IMR-90 (cell line): ENCODE data around the gene RLIM. TPM values are rescaled to one million over a fixed set of nuclear protein-coding genes. Genes with fewer than 3 reads are reported as not detected.

Experiments
- ATAC-seq: fragments of 200-7000 bp; cut with Tn5 transposase; 2 replicates; pipeline ENCODE4 v1.9.1; 2020; ENCODE audit warnings: low read depth, mild to moderate bottlenecking, moderate library complexity
- Bru-seq: library from RNA; stranded (reverse); fragments of 400-500 nt; gene quantifications from one replicate; lab custom pipeline; 2021; lab: Mats Ljungman, UMichigan
- BruChase-seq, 2 experiments: library from RNA; stranded (reverse); fragments of 400-500 nt; gene quantifications; one replicate each; lab custom pipeline; 2021; lab: Mats Ljungman, UMichigan
- BruUV-seq: library from RNA; stranded (reverse); fragments of 400-500 nt; replicated peaks from 2 replicates; lab custom pipeline; 2021; lab: Mats Ljungman, UMichigan
- CTCF ChIA-PET: fragments of 300-600 bp; formaldehyde crosslinking; extraction: SDS; loops from one replicate; lab custom pipeline; 2021; ENCODE audit warnings: antibody characterized with exemption; lab: Yijun Ruan, JAX
- POLR2A ChIA-PET: fragments of 300-600 bp; sonication (Branson Sonifier 250); formaldehyde crosslinking; loops from one replicate; lab custom pipeline; 2022; ENCODE audit warnings: antibody characterized with exemption; ENCODE audit not compliant: unreplicated experiment; lab: Charles Lee
- DNase-seq: peaks from one replicate; pipeline ENCODE4 v3.0.0; 2013
- H2AFZ ChIP-seq: replicated peaks from 2 replicates; pipeline ENCODE3; 2013; ENCODE audit warnings: low read length, mild to moderate bottlenecking; ENCODE audit not compliant: poor library complexity
- H2AK5ac ChIP-seq: 2 replicates; pipeline ENCODE4 v1.6.1; 2013; ENCODE audit warnings: low read depth, low read length, inconsistent platforms
- H2AK9ac ChIP-seq: replicated peaks from 2 replicates; pipeline ENCODE3; 2013; ENCODE audit warnings: mild to moderate bottlenecking, low read depth, low read length, moderate library complexity; ENCODE audit not compliant: poor library complexity
- H2BK120ac ChIP-seq: 2 replicates; pipeline ENCODE4 v1.6.1; 2013; ENCODE audit warnings: low read depth, low read length, inconsistent platforms
- H2BK15ac ChIP-seq: 3 replicates; pipeline ENCODE4 v1.6.1; 2013; ENCODE audit warnings: low read depth, low read length, inconsistent platforms
- H2BK20ac ChIP-seq: 2 replicates; pipeline ENCODE4 v1.6.1; 2013; ENCODE audit warnings: low read depth, mild to moderate bottlenecking, inconsistent platforms, low read length, moderate library complexity
- H2BK5ac ChIP-seq: 2 replicates; pipeline ENCODE4 v1.6.1; 2013; ENCODE audit warnings: mild to moderate bottlenecking, low read depth, low read length, inconsistent platforms; ENCODE audit not compliant: poor library complexity, severe bottlenecking
- H3K14ac ChIP-seq: replicated peaks from 2 replicates; pipeline ENCODE4 v1.6.1; 2013; ENCODE audit warnings: low read depth, low read length, inconsistent platforms
- H3K18ac ChIP-seq: 2 replicates; pipeline ENCODE4 v1.6.1; 2013; ENCODE audit warnings: low read depth, low read length, control low read depth
- H3K23ac ChIP-seq: 2 replicates; pipeline ENCODE4 v1.6.1; 2013; ENCODE audit warnings: low read depth, low read length, inconsistent platforms
- H3K27ac ChIP-seq: 2 replicates; pipeline ENCODE4 v1.5.1; 2013; ENCODE audit warnings: mild to moderate bottlenecking, control low read depth, low read length; ENCODE audit not compliant: insufficient read depth
- H3K27me3 ChIP-seq: 2 replicates; pipeline ENCODE4 v1.6.1; 2013; ENCODE audit warnings: low read length; ENCODE audit not compliant: control insufficient read depth, insufficient read depth
- H3K36me3 ChIP-seq: 2 replicates; pipeline ENCODE4 v1.6.1; 2013; ENCODE audit warnings: low read length, mixed read lengths; ENCODE audit not compliant: control insufficient read depth, insufficient read depth
- H3K4ac ChIP-seq: 2 replicates; pipeline ENCODE4 v1.6.1; 2013; ENCODE audit warnings: low read depth, low read length, inconsistent platforms
- H3K4me1 ChIP-seq: 2 replicates; pipeline ENCODE4 v1.6.1; 2013; ENCODE audit warnings: low read length, mixed read lengths; ENCODE audit not compliant: control insufficient read depth, insufficient read depth
- H3K4me2 ChIP-seq: 2 replicates; pipeline ENCODE4 v1.6.1; 2013; ENCODE audit warnings: low read depth, mild to moderate bottlenecking, control low read depth, low read length, moderate library complexity
- H3K4me3 ChIP-seq: 2 replicates; pipeline ENCODE4 v1.5.1; 2013; ENCODE audit warnings: low read depth, mild to moderate bottlenecking, control low read depth, low read length, moderate library complexity; ENCODE audit not compliant: insufficient read depth
- H3K56ac ChIP-seq: 2 replicates; pipeline ENCODE4 v1.6.1; 2013; ENCODE audit warnings: low read length, inconsistent platforms; ENCODE audit not compliant: insufficient read depth; ENCODE audit errors: extremely low read depth
- H3K79me1 ChIP-seq, 2 experiments: 2 replicates each; pipeline ENCODE4 v1.6.1; 2013; ENCODE audit warnings: low read length in 2 of 2, inconsistent platforms in 1 of 2, low read depth in 1 of 2
- H3K9ac ChIP-seq: 2 replicates; pipeline ENCODE4 v1.6.1; 2013; ENCODE audit warnings: low read depth, low read length, control low read depth
- H3K9me1 ChIP-seq: 2 replicates; pipeline ENCODE4 v1.6.1; 2013; ENCODE audit warnings: low read length, inconsistent platforms; ENCODE audit not compliant: insufficient read depth
- H3K9me3 ChIP-seq: 2 replicates; pipeline ENCODE4 v1.6.1; 2013; ENCODE audit warnings: low read length; ENCODE audit not compliant: control insufficient read depth, insufficient read depth
- H4K20me1 ChIP-seq: 2 replicates; pipeline ENCODE4 v1.6.1; 2013; ENCODE audit warnings: low read length, inconsistent platforms; ENCODE audit not compliant: insufficient read depth
- H4K5ac ChIP-seq: 2 replicates; pipeline ENCODE4 v1.6.1; 2013; ENCODE audit warnings: mild to moderate bottlenecking, low read depth, low read length, control low read depth
- H4K8ac ChIP-seq, 2 experiments: 2 replicates each; pipeline ENCODE4 v1.6.1; 2013; ENCODE audit warnings: low read depth in 2 of 2, low read length in 2 of 2, control low read depth in 1 of 2, inconsistent platforms in 1 of 2
- H4K91ac ChIP-seq: 2 replicates; pipeline ENCODE4 v1.6.1; 2013; ENCODE audit warnings: low read depth, low read length, inconsistent platforms; ENCODE audit not compliant: insufficient read depth
- BHLHE40 ChIP-seq: fragments of 150-350 bp; IDR thresholded peaks from 2 replicates; pipeline ENCODE4 v1.6.1; 2016; ENCODE audit warnings: mild to moderate bottlenecking, low read depth, low read length
- MXI1 ChIP-seq: IDR thresholded peaks from 2 replicates; pipeline ENCODE4 v1.6.1; 2012; ENCODE audit warnings: low read depth, mild to moderate bottlenecking, low read length, moderate library complexity, borderline replicate concordance
- NFE2L2 ChIP-seq: fragments of 150-350 bp; IDR thresholded peaks from 2 replicates; pipeline ENCODE4 v1.6.1; 2016; ENCODE audit warnings: low read depth, mild to moderate bottlenecking, low read length
- POLR2A ChIP-seq: IDR thresholded peaks from 2 replicates; pipeline ENCODE4 v1.6.1; 2012; ENCODE audit warnings: mild to moderate bottlenecking, low read depth, low read length
- RCOR1 ChIP-seq: IDR thresholded peaks from 2 replicates; pipeline ENCODE4 v1.6.1; 2012; ENCODE audit warnings: mild to moderate bottlenecking, low read length, improper control_type of control experiment; ENCODE audit not compliant: insufficient replicate concordance
- RFX5 ChIP-seq: IDR thresholded peaks from 2 replicates; pipeline ENCODE4 v1.8.0; 2012; ENCODE audit warnings: low read depth, mild to moderate bottlenecking, low read length, moderate library complexity
- SMC3 ChIP-seq: fragments of 150-350 bp; IDR thresholded peaks from 2 replicates; pipeline ENCODE4 v1.6.1; 2016; ENCODE audit warnings: low read depth, mild to moderate bottlenecking, antibody characterized with exemption, low read length, moderate library complexity
- WGBS, 2 experiments: methylation state at CpG; one replicate each; pipeline versions ENCODE4 v1.1.5 to v1.1.7; 2013; ENCODE audit warnings: missing lambda C conversion rate in 2 of 2; ENCODE audit not compliant: insufficient read length in 1 of 2; ENCODE audit errors: extremely low coverage in 2 of 2; 5-methylcytosine and 5-hydroxymethylcytosine counted together
- dilution Hi-C: fragments of 300-500 bp; cut with HindIII; formaldehyde crosslinking; loops from one replicate; pipeline ENCODE4 v1.14.3; 2018; ENCODE audit warnings: low sequenced_read_pairs; ENCODE audit not compliant: unreplicated experiment
- in situ Hi-C: fragments of 300-500 bp; cut with MboI; formaldehyde crosslinking; loops from 3 replicates; pipeline ENCODE4 v1.14.3; 2019; ENCODE audit warnings: low sequenced_read_pairs, inconsistent platforms, mixed read lengths
- intact Hi-C: fragments of 100-400 bp; cut with micrococcal nuclease; formaldehyde crosslinking; loops from 2 replicates; pipeline ENCODE4 v1.10.0; 2022
- long read RNA-seq: library from polyadenylated mRNA; unstranded; transcript quantifications from one replicate; pipeline ENCODE4 v2.0.0, GENCODE V29; 2021; ENCODE audit not compliant: unreplicated experiment
- polyA plus RNA-seq, 3 experiments: library from polyadenylated mRNA; depleted of rRNA; stranded (reverse); fragments of >200 nt; gene quantifications; 2 replicates each; pipeline ENCODE4 v1.2.3, GENCODE V29; 2012; ENCODE audit warnings: low replicate concordance in 1 of 3
- total RNA-seq: library from RNA; depleted of rRNA; stranded (reverse); fragments of >200 nt; gene quantifications from 2 replicates; pipeline ENCODE4 v1.2.3, GENCODE V29; 2012; rRNA removed
- TF ChIP-seq, protein P1 (sequence below): conservative IDR thresholded peaks from 2 replicates; pipeline ENCODE4 v1.5.1; 2012; ENCODE audit warnings: mild to moderate bottlenecking, low read depth, low read length, improper control_type of control experiment
- TF ChIP-seq, protein P2 (sequence below): fragments of 150-350 bp; IDR thresholded peaks from 2 replicates; pipeline ENCODE4 v1.6.1; 2016; ENCODE audit warnings: low read depth, mild to moderate bottlenecking, low read length, moderate library complexity, borderline replicate concordance

The RLIM gene, protein sequence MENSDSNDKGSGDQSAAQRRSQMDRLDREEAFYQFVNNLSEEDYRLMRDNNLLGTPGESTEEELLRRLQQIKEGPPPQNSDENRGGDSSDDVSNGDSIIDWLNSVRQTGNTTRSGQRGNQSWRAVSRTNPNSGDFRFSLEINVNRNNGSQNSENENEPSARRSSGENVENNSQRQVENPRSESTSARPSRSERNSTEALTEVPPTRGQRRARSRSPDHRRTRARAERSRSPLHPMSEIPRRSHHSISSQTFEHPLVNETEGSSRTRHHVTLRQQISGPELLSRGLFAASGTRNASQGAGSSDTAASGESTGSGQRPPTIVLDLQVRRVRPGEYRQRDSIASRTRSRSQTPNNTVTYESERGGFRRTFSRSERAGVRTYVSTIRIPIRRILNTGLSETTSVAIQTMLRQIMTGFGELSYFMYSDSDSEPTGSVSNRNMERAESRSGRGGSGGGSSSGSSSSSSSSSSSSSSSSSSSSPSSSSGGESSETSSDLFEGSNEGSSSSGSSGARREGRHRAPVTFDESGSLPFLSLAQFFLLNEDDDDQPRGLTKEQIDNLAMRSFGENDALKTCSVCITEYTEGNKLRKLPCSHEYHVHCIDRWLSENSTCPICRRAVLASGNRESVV
- total RNA-seq (77.4 and 95.5 TPM in 2 replicates), polyA plus RNA-seq (2012; rRNA removed) (7.4 and 9.4 TPM in 2 replicates), Bru-seq, nascent RNA (percentile 95 among the genes with signal in this experiment), BruChase-seq, experiment 1, labeled RNA remaining after a 6-hour chase (percentile 91 among the genes with signal in this experiment), BruChase-seq, experiment 2, labeled RNA remaining after a 2-hour chase (percentile 99 among the genes with signal in this experiment)
- polyA plus RNA-seq (2012; cell fraction: cytosol; rRNA removed), result 1.4 and 1.9 TPM in 2 replicates
- polyA plus RNA-seq (2012; cell fraction: nucleus; rRNA removed; ENCODE audit: low replicate concordance), result 1.5 and 12.5 TPM in 2 replicates
- long read RNA-seq, full-length matches to known transcripts, result 15 of 25 reads
- long read RNA-seq, partial matches to known transcripts, result 0 of 25 reads
- long read RNA-seq, other reads (novel, unspliced or antisense), result 10 of 25 reads

DNA sequence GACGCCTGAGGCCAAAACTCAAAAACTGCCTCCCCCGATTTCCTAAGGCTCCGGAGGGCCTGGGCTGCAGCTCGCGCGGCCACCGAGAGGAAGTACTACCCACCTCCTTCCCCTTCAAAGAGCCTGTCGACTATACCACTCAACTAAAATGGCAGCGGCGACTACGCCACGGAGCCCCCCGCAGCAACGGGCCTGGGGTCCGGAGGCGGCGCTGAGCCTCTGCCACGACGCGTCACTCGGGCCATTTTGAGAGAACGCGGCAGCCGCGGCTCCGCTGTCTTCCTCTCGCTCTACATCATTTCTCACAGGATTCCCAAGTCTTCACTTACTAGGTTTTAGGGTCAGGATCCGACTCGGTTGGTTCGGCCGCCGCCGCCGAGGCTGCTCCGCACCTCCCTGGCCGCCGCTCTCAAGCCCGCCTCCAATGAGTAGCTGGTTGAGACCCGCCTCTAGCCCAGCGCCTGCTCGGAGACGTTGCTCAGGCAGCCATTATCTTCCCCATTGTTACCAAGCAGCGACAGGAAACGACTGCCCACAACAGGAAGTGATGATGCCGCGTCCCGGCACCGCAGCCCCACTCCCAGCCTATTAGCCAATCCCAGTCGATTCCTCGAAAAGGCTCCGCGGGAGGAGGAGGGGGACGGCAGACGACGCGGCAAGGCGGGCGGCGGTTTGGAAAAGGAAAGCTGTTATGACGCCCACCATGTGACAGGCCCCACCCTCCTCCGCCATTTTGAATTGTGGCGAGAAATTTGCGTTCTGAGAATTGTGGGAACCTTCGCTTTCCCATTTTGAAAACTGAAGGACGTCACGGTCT, at the start of gene RLIM:
Gene RLIM (minus strand): TSS at position 532 of the 817 bp plus-strand sequence. CDS start 18,647 bp downstream, outside the sequence.
- intact Hi-C loops, result no loop called here
- TF ChIP-seq RFX5 (no peak), MXI1 (peak; percentile 39; the same call in 1 of the 2 replicates), NFE2L2 (no peak), SMC3 (no peak), RCOR1 (no peak), BHLHE40 (no peak), POLR2A (peak; percentile 92)
- TF ChIP-seq, protein P1, sequence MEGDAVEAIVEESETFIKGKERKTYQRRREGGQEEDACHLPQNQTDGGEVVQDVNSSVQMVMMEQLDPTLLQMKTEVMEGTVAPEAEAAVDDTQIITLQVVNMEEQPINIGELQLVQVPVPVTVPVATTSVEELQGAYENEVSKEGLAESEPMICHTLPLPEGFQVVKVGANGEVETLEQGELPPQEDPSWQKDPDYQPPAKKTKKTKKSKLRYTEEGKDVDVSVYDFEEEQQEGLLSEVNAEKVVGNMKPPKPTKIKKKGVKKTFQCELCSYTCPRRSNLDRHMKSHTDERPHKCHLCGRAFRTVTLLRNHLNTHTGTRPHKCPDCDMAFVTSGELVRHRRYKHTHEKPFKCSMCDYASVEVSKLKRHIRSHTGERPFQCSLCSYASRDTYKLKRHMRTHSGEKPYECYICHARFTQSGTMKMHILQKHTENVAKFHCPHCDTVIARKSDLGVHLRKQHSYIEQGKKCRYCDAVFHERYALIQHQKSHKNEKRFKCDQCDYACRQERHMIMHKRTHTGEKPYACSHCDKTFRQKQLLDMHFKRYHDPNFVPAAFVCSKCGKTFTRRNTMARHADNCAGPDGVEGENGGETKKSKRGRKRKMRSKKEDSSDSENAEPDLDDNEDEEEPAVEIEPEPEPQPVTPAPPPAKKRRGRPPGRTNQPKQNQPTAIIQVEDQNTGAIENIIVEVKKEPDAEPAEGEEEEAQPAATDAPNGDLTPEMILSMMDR, result no peak
- TF ChIP-seq, protein P2, sequence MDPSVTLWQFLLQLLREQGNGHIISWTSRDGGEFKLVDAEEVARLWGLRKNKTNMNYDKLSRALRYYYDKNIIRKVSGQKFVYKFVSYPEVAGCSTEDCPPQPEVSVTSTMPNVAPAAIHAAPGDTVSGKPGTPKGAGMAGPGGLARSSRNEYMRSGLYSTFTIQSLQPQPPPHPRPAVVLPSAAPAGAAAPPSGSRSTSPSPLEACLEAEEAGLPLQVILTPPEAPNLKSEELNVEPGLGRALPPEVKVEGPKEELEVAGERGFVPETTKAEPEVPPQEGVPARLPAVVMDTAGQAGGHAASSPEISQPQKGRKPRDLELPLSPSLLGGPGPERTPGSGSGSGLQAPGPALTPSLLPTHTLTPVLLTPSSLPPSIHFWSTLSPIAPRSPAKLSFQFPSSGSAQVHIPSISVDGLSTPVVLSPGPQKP, result no peak

More for the DNA sequence above, at the start of gene RLIM:
- H3K9me3 ChIP-seq, result no peaks in the 10 kb centered on the region
- in situ Hi-C loops (no loop called here), dilution Hi-C loops (no loop called here)
- peak within 1 kb of the TSS; percentile 99 for H2AK9ac ChIP-seq
- no peaks in the 10 kb centered on the region for H3K4me1 ChIP-seq
- H3K4me3 ChIP-seq, result peak within 1 kb of the TSS; percentile 86
- BruUV-seq, result no TSS peak
- H4K20me1 ChIP-seq, result no peaks in the 10 kb centered on the region
- peak within 1 kb of the TSS; percentile 70 to 93 for H4K8ac ChIP-seq
- ChIA-PET CTCF (interaction anchor here (0.6 kb wide), 1 partner anchor 121 kb away, joined by 3 read pairs; no protein-coding TSS in a partner anchor), POLR2A (interaction anchor here (0.5 kb wide), 1 partner anchor 1606 kb away, joined by 7 read pairs; no protein-coding TSS in a partner anchor)
- H3K4me2 ChIP-seq, result peak within 1 kb of the TSS; percentile 94
- H3K79me1 ChIP-seq, result no peaks in the 10 kb centered on the region
- H3K56ac ChIP-seq, result peak within 1 kb of the TSS; percentile 81; the same call in 1 of the 2 replicates
- peak within 1 kb of the TSS; percentile 82 for H2AFZ ChIP-seq
- H3K27ac ChIP-seq, result peak within 1 kb of the TSS; percentile 83
- peak within 1 kb of the TSS; percentile 80 for H2BK5ac ChIP-seq
- peaks cover 2% of the 10 kb centered on the region; the same call in 1 of the 2 replicates for H3K36me3 ChIP-seq
- H3K23ac ChIP-seq, result peak within 1 kb of the TSS; percentile 73; the same call in 1 of the 2 replicates
- peak within 1 kb of the TSS; percentile 91 for H3K18ac ChIP-seq
- no peaks in the 10 kb centered on the region for H3K27me3 ChIP-seq
- no peak within 1 kb of the TSS; the same call in 1 of the 2 replicates for H2BK20ac ChIP-seq
- 0 out of 2 replicates have a peak within 1 kb of the TSS, but pooled peaks have one; percentile 15 for H2AK5ac ChIP-seq
- peak within 1 kb of the TSS; percentile 79 for H3K4ac ChIP-seq
- no peaks in the 10 kb centered on the region for H3K9me1 ChIP-seq
- peak within 1 kb of the TSS; percentile 67 for H4K91ac ChIP-seq
- DNase-seq (peak; percentile 95), ATAC-seq (peak; percentile 98)
- H4K5ac ChIP-seq, result peak within 1 kb of the TSS; percentile 82; the same call in 1 of the 2 replicates
- H2BK15ac ChIP-seq, result no peak within 1 kb of the TSS
- H3K14ac ChIP-seq, result peak within 1 kb of the TSS; percentile 70
- 41% methylated on average over 12 of the region's 66 CpGs; no CpG with 5 or more reads in 1 of the 2 experiments for WGBS, 2 experiments
- peak within 1 kb of the TSS; percentile 79 for H3K9ac ChIP-seq
- H2BK120ac ChIP-seq, result peak within 1 kb of the TSS; percentile 21; the same call in 1 of the 2 replicates
